ENCODE data around the gene LONRF3.

DNA sequence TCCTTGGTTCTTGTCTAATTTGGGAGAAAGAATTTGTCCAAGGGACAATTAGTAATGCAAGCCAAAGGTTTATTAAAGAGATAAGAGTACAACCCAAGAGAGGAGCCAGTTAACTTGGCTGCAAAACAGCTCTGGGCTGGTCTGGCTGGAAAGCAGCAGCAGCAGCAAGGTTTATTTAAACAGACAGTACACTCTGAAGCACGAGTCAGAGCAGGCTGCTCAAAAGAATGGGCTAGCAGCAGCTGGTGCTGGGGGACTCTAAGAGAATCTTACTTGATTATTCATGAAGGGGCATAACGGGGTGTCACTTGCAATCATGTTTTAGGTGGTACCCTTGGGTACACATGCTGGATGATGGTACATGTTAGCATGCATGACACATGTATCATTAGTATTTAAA is 81.3 kb downstream of the LONRF3 start:
- no peak for TF ChIP-seq EZH2 (IDR thresholded peaks at IDR 0.05)
- no peak for TF ChIP-seq POLR2AphosphoS5 (IDR thresholded peaks at IDR 0.05; ENCODE audit: borderline replicate concordance, low read depth, low read length)
